Large intestine (tissue), 3 donors: ENCODE data around the gene MYO7B. TPM values are rescaled to one million over a fixed set of nuclear protein-coding genes. Genes with fewer than 3 reads are reported as not detected.
A peak's percentile ranks its signal among the peaks of the same experiment; 100 is the strongest.
"Not testable (repeated sequence)": the region's sequence is repeated elsewhere in the genome, so short reads cannot be mapped to it uniquely, and the experiment has no call there.

Source experiments
- DNase-seq, 2 donors: peaks; one replicate each; pipeline versions ENCODE4 v3.0.0 to v3.0.0-alpha.2; 2013
- H3K27ac ChIP-seq: one replicate; pipeline ENCODE4 v1.5.1; 2013; ENCODE audit warnings: low read length
- H3K27me3 ChIP-seq: 2 replicates; pipeline ENCODE4 v1.6.1; 2013; ENCODE audit warnings: low read length; ENCODE audit not compliant: control insufficient read depth, insufficient read depth
- H3K36me3 ChIP-seq: 2 replicates; pipeline ENCODE4 v1.6.1; 2013; ENCODE audit warnings: low read length; ENCODE audit not compliant: control insufficient read depth, insufficient read depth
- H3K4me1 ChIP-seq: one replicate; pipeline ENCODE4 v1.6.1; 2013; ENCODE audit warnings: low read length; ENCODE audit not compliant: control insufficient read depth, insufficient read depth
- H3K4me3 ChIP-seq: one replicate; pipeline ENCODE4 v1.5.1; 2013; ENCODE audit warnings: low read length
- H3K9me3 ChIP-seq: one replicate; pipeline ENCODE4 v1.6.1; 2013; ENCODE audit warnings: mild to moderate bottlenecking, low read depth, low read length, moderate library complexity; ENCODE audit not compliant: control insufficient read depth
- WGBS: methylation state at CpG from one replicate; pipeline ENCODE4 v1.1.5; 2013; ENCODE audit warnings: low lambda C conversion rate; ENCODE audit not compliant: insufficient coverage; 5-methylcytosine and 5-hydroxymethylcytosine counted together
- polyA plus RNA-seq: library from polyadenylated mRNA; unstranded; fragments of 120-200 nt; gene quantifications from one replicate; pipeline ENCODE4 v1.2.1, GENCODE V29; 2013

MYO7B gene
- polyA plus RNA-seq, 1 donor = 254 TPM

DNA sequence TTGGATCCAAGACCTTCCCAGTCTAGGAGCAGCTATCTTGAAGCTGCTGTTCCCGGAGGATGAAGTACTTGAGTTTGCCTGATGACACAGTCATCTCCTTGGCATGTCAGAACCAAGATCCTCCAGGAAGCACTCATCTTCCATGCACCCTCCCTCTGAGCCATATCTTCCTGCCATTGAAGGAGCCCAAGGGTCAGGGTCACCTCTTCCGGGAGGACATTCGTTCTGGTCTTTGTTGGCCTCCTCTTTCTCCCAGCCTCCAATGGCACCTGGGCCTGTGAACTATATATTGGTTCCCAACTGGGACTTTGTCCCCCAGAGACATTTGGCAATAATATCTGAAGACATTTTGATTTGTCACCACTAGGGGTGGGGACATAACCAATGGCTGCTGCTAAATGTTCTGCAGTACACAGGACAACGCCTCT, 4.2 kb upstream of the MYO7B start:
- H3K27me3 ChIP-seq = no peaks in the 10 kb centered on the region
- 100% methylated on average over 1 of the region's 4 CpGs for WGBS
- peak; percentile 64 to 82 for DNase-seq
- H3K4me1 ChIP-seq = peaks cover 51% of the 10 kb centered on the region
- H3K4me3 ChIP-seq = no peak overlapping the region
- peak overlapping the region; percentile 86 for H3K27ac ChIP-seq
- H3K9me3 ChIP-seq = no peaks in the 10 kb centered on the region
- H3K36me3 ChIP-seq = no peaks in the 10 kb centered on the region

DNA sequence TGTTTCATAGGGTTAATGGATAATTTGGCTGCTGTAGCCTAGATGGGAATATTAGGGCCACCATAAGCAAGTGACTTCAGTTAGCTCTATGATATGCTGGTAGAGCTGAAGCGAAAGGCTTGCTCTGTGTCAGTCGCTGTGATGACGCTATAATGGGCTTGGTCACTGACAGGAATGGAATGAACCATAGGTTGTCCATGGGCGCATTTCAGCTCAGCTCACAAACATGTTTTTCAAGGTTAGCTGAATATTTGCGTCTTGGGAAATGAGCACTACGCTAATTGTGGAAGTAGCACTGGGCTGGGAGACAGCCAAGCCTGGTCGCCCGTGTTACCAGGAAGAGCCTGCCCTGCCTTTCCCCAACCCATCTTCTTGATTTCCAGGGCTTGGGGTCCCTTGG, 3.2 kb upstream of the MYO7B start:
- DNase-seq = no peak
- Histone ChIP-seq H3K9me3 (no peaks in the 10 kb centered on the region), H3K4me3 (no peak overlapping the region), H3K36me3 (no peaks in the 10 kb centered on the region), H3K4me1 (peaks cover 52% of the 10 kb centered on the region), H3K27ac (peak overlapping the region; percentile 86), H3K27me3 (no peaks in the 10 kb centered on the region)
- WGBS = no CpG with 5 or more reads among the region's 8 CpGs

DNA sequence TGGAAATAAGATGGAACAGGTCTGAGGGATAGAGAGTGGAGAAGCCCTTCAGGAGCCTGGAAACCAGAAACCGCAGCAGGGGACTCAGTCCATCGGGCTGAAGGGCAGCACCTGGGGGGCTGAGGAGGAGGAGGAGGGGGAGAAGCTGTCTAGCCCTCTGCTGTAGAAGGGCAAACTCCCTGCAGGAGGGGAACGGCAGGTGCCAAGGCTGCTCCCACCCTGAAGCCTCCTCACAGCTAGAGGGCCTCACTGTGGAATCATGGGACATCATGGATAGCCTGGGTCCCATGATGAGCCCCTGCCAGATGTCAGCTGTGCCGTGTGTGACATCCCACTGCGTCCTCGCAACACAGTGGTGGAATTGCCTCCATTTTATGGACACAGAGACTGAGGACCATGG, 435 bp downstream of the MYO7B start:
- peak; percentile 47 to 77 for DNase-seq
- H3K27me3 ChIP-seq = no peaks in the 10 kb centered on the region
- peaks cover 44% of the 10 kb centered on the region for H3K4me1 ChIP-seq
- no peaks in the 10 kb centered on the region for H3K9me3 ChIP-seq
- no peaks in the 10 kb centered on the region for H3K36me3 ChIP-seq
- peak overlapping the region; percentile 85 for H3K4me3 ChIP-seq
- H3K27ac ChIP-seq = peak overlapping the region; percentile 99
- no CpG with 5 or more reads among the region's 6 CpGs for WGBS

DNA sequence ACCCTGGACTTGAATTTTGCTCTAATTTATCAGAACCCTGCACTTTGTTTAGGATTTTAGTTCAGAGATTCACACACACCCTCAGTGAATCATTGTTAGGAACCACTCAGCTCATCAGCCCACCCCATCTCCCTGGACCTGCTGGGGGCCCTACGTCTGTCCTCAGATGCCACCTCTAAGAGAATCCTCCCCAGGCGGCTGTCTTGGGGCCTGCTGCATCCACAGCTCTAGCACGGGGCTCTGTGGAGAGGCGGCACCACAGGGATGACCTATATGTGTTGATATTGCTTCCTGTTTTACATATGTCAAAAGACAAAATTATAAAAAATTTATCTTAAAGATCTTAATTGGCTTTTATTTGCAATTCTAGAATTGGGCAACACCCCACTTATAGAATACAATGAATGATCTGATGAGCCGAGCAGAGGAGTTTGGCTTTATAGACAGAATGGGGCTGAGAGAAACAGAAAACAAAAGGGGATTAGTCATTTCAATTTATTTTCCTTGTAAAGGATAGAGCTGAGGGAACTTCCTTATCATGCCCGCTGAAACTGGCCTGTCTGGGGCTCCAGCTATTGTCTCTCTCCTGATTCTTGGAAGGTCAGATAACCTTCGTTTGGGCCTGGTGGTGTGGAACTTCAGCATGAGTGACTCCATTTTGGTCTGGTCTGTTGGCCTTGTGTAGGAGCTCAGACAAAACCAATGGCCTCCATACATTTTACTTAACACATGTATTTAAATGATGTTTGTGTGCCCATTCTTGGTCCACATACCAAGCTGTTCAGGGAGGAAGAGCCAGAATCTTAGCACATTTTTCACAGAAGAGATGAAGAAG, 1.4 kb downstream of the MYO7B start:
- WGBS = no CpG with 5 or more reads among the region's 7 CpGs
- no peaks in the 10 kb centered on the region for H3K27me3 ChIP-seq
- peak overlapping the region; percentile 99 for H3K27ac ChIP-seq
- peaks cover 3% of the 10 kb centered on the region for H3K36me3 ChIP-seq
- peaks cover 44% of the 10 kb centered on the region for H3K4me1 ChIP-seq
- peak overlapping the region; percentile 85 for H3K4me3 ChIP-seq
- H3K9me3 ChIP-seq = no peaks in the 10 kb centered on the region
- DNase-seq = peak in 1 of 2 donors; percentile 42

DNA sequence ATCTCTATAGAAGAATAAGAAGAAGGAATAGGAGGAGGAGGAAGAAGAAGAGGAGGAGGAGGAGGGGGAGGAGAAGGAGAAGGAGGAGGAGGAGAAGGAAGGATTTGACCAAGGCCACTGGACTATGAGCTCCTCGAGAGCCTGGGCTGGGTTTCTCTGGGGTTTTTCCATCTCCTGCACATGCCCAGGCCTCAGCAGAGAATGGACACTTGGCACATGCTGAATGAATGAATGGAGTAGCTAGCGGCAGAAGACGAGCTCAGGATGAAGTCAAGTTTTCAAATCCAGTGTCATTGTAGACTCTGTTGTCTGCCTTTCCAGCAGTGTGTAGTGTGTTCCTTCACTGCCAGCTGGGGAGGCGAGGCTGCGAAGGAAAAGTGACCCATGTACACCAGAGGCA, 2.2 kb downstream of the MYO7B start:
- Histone ChIP-seq H3K27ac (peak overlapping the region; percentile 99), H3K4me3 (peak overlapping the region; percentile 85), H3K4me1 (peaks cover 51% of the 10 kb centered on the region), H3K36me3 (peaks cover 3% of the 10 kb centered on the region), H3K27me3 (no peaks in the 10 kb centered on the region), H3K9me3 (no peaks in the 10 kb centered on the region)
- WGBS = no CpG with 5 or more reads among the region's 5 CpGs
- DNase-seq = no peak

DNA sequence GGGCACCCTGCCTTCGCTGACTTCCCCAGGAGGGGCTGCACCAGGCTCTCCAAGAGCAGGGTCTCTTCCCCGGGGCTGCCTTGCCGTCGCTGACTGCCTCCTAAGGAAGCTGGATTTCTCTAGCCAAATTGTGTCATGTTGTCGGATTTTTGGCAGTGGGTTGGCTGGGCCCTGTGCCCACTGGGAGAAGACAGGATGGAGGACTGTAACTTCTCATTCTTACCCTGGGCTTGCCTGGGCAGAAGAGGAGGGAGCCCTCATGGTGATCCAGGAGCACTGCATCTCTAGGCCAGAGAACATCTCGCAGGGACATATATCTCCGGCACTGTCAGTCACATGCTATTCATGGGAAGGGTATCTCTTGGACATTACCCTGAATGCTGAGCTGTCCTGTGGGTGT, 6.3 kb downstream of the MYO7B start:
- DNase-seq = no peak
- Histone ChIP-seq H3K9me3 (no peaks in the 10 kb centered on the region), H3K4me1 (peaks cover 35% of the 10 kb centered on the region), H3K36me3 (peaks cover 18% of the 10 kb centered on the region), H3K4me3 (no peak overlapping the region), H3K27me3 (no peaks in the 10 kb centered on the region), H3K27ac (peak overlapping the region; percentile 82)
- WGBS = no CpG with 5 or more reads among the region's 7 CpGs

DNA sequence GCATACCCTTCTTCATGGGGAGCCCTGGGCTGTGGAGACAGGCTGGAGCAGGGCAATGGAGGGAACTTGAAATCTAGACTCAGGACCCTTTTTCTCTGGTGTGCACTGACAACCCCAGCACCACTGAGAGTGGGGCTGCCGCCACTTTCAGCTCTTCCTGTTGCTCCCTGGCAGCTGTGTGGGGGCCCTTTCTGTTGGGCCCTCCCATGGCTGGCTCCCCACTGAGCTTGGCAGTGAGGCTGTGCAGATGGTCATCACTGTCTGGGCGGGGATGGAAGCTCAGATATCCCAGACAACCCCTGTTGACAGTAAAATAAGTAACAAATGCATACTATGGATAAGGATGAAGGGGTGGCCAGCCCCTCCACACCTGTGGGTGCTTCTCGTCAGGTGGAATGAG, 6.7 kb downstream of the MYO7B start:
- H3K36me3 ChIP-seq = peaks cover 22% of the 10 kb centered on the region
- no peak overlapping the region for H3K4me3 ChIP-seq
- no peaks in the 10 kb centered on the region for H3K27me3 ChIP-seq
- no CpG with 5 or more reads among the region's 3 CpGs for WGBS
- H3K9me3 ChIP-seq = no peaks in the 10 kb centered on the region
- no peak for DNase-seq
- H3K4me1 ChIP-seq = peaks cover 31% of the 10 kb centered on the region
- H3K27ac ChIP-seq = peak overlapping the region; percentile 82

DNA sequence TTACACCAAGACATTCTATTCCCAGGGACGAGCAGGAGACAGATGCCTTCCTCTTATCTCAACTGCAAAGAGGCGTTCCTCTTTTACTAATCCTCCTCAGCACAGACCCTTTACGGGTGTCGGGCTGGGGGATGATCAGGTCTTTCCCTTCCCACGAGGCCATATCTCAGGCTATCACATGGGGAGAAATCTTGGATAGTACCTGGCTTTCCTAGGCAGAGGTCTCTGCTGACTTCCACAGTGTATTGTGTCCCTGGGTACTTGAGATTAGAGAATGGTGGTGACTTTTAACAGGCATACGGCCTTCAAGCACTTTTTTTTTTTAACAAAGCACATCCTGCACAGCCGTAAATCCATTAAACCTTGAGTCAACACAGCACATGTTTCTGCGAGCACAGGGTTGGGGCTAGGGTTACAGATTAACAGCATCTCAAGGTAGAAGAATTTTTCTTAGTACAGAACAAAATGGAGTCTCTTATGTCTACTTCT, 7.6 kb downstream of the MYO7B start:
- DNase-seq = peak; percentile 44 to 89
- peaks cover 24% of the 10 kb centered on the region for H3K36me3 ChIP-seq
- peaks cover 24% of the 10 kb centered on the region for H3K4me1 ChIP-seq
- not testable (repeated sequence) for H3K9me3 ChIP-seq, H3K27me3 ChIP-seq, H3K4me3 ChIP-seq
- H3K27ac ChIP-seq = peak overlapping the region; percentile 82
- WGBS = no CpG with 5 or more reads among the region's 8 CpGs

DNA sequence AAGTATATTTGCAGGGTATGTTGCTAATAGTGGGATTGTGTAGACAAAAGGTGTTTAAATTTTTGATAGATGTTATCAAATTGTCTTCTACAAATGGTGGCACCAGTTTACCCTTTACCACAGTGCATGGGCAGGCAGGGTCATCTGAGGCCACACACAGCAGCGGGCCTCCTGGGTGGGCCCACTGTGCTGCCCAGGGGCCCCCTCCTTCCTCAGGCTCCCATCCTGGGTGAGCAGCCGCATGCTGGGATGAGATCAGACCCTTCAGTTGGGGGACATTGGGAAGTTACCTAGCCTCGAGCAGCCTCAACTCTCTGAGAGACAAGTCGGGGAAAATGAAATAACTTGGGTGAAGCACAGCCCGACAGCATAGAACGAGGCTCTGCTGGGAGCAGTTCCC, 9.7 kb downstream of the MYO7B start:
- Histone ChIP-seq H3K27me3 (no peaks in the 10 kb centered on the region), H3K36me3 (peaks cover 33% of the 10 kb centered on the region), H3K4me3 (no peak overlapping the region), H3K27ac (no peak overlapping the region), H3K4me1 (peaks cover 22% of the 10 kb centered on the region), H3K9me3 (no peaks in the 10 kb centered on the region)
- no CpG with 5 or more reads among the region's 6 CpGs for WGBS
- no peak for DNase-seq

DNA sequence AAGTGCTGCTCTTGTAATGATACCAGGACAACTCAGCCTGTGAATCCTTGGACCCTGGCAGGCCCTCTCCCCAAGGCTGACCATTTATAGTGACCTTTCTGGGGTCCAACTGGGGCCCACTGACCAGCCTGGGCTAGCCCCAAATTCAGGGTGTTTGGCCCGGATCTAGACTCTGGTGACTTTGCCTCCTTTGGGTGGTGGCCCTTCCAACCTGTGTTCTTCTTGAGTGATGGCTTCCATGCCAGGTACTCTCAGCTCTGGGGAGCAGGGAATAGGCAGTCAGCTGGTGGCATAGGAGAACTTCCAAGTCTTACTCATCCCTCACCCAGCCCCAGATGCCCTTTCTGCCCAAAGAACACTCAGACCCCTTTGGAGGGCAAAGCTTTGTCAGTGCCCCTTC, 10.3 kb downstream of the MYO7B start:
- WGBS = no CpG with 5 or more reads among the region's 1 CpG
- Histone ChIP-seq H3K27ac (no peak overlapping the region), H3K27me3 (no peaks in the 10 kb centered on the region), H3K4me3 (no peak overlapping the region), H3K36me3 (peaks cover 34% of the 10 kb centered on the region), H3K9me3 (no peaks in the 10 kb centered on the region), H3K4me1 (peaks cover 19% of the 10 kb centered on the region)
- DNase-seq = no peak

DNA sequence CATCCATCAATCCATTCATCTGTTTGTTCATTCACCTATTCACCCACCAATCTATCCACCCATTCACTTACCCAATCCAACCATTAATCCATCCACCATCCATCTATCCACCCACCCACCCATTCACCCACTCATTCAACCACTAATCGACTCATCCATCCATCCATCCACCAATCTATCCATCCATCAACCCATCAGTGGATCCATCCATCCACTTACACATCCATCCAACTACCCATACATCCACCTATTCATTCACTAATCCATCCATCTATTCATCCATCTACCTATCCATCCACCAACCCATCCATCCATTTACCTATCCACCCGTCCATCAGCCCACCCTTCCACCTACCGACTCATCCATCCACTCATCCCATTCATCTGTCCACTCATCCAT, 11.3 kb downstream of the MYO7B start:
- H3K4me3 ChIP-seq = no peak overlapping the region
- no peaks in the 10 kb centered on the region for H3K27me3 ChIP-seq
- peaks cover 9% of the 10 kb centered on the region for H3K4me1 ChIP-seq
- no peak overlapping the region for H3K27ac ChIP-seq
- H3K9me3 ChIP-seq = no peaks in the 10 kb centered on the region
- DNase-seq = no peak
- 100% methylated on average over 2 of the region's 3 CpGs for WGBS
- peaks cover 34% of the 10 kb centered on the region for H3K36me3 ChIP-seq
